ENCODE measurements around the gene LMTK3. TPM values are rescaled to one million over a fixed set of nuclear protein-coding genes. Genes with fewer than 3 reads are reported as not detected.

Gene LMTK3
- 1.1 TPM for total RNA-seq
- long read RNA-seq, partial matches to known transcripts, result 0 of 1 reads
- long read RNA-seq, other reads (novel, unspliced or antisense), result 1 of 1 reads

DNA sequence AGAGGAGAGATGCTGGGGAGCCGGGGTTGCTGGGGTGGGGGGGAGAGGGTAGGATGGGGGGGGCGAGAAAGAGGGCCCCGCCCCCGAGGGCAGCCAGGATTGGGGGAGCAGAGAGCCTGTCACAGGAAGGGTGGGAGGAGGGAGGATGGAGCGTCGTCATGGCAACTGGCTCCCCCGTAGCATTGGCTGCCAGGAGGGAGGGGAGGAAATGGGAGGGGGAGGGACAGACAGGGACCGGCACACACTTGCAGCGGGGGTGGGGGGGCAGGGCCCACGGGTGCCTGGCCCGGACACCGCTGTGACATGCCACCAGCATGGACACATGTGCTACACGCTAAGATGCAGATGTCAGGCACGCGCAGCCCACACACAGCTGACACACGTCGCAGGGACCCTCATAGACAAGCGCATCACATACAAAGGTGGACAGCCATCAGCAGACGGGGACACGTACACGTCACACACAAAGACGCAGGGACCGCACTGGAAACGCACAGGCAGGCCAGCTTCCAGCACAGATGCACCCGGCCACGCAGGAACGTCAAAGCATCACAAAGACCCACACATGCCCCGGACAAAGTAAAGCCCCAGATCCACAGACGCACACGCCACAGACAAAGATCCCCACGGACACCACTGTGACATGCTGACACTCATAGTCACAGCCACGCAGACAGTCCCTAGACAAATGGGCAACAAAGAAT is at the start of gene LMTK3:
LMTK3 (minus strand) TSS at position 36 of the 704 bp plus-strand sequence. CDS start 259 bp downstream, outside the sequence.
- Histone ChIP-seq H3K4me1 (peaks cover 17% of the 10 kb centered on the region), H3K27me3 (ENCODE audit: low read depth) (peaks cover 48% of the 10 kb centered on the region), H3K9me3 (replicated peaks) (no peaks in the 10 kb centered on the region), H3K27ac (replicated peaks) (no peak within 1 kb of the TSS), H3K36me3 (no peaks in the 10 kb centered on the region), H3K4me3 (peak within 1 kb of the TSS; percentile 48)
- TF ChIP-seq CTCF (IDR thresholded peaks at IDR 0.05; ENCODE audit: borderline replicate concordance), result no peak
- DNase-seq, result no peak
- intact Hi-C loops (cut with micrococcal nuclease), result no loop called here

DNA sequence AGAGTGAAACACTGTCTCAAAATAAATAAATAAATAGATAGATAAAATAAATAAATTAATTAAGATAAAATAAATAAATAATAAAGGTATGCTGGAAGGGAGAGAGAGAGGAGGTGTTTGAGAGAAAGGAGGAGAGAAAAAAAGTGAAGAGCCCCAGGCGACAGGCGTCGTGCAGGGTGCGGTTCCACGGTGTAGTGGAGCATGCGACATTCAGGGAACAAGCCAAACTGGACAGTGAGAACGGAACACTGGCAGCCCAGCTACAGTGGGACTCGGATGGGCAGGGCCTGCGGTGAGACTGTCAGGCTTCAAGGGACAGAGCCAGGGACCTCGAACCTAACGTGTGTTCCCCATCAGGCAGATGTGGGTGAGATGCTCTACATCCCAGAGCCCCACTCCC is 49.8 kb upstream of the LMTK3 start:
- DNase-seq, result no peak
- Histone ChIP-seq H3K27me3 (ENCODE audit: low read depth) (peaks cover 26% of the 10 kb centered on the region), H3K4me1 (no peaks in the 10 kb centered on the region), H3K27ac (replicated peaks) (no peak overlapping the region), H3K9me3 (replicated peaks) (no peaks in the 10 kb centered on the region), H3K4me3 (no peak overlapping the region), H3K36me3 (no peaks in the 10 kb centered on the region)
- intact Hi-C loops (cut with micrococcal nuclease), result no loop called here
- no peak for TF ChIP-seq CTCF (IDR thresholded peaks at IDR 0.05; ENCODE audit: borderline replicate concordance)

DNA sequence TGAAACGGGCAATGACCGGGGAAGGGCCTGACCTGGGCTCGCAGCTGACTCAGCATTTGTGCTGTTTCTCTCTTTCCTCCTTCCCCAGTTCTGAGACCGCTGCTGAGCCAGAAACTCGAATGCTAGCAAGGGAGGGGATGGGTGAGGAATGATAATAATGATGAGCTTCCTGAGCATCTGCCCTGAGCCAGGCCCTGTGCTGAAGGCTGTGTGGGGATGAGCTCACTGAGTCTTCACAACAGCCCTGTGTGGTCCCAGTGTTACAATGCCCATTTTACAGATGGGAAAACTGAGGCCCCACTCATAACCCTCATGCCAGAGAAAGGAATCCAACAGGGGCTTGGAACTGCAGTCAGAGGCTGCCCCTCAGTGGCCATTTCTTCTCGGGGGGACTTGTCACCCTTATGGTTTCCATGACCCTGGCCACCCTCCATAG is 48.5 kb upstream of the LMTK3 start:
- intact Hi-C loops (cut with micrococcal nuclease), result no loop called here
- no peak for DNase-seq
- peaks cover 27% of the 10 kb centered on the region for H3K27me3 ChIP-seq (ENCODE audit: low read depth)
- H3K4me3 ChIP-seq, result no peak overlapping the region
- no peaks in the 10 kb centered on the region for H3K9me3 ChIP-seq (replicated peaks)
- TF ChIP-seq CTCF (IDR thresholded peaks at IDR 0.05; ENCODE audit: borderline replicate concordance), result no peak
- no peaks in the 10 kb centered on the region for H3K4me1 ChIP-seq
- no peaks in the 10 kb centered on the region for H3K36me3 ChIP-seq
- no peak overlapping the region for H3K27ac ChIP-seq (replicated peaks)

- H3K27me3 ChIP-seq (ENCODE audit: low read depth), result peaks cover 37% of the 10 kb centered on the region
- H3K36me3 ChIP-seq, result no peaks in the 10 kb centered on the region
- no peaks in the 10 kb centered on the region for H3K9me3 ChIP-seq (replicated peaks)
- H3K27ac ChIP-seq (replicated peaks), result no peak overlapping the region
- no peaks in the 10 kb centered on the region for H3K4me1 ChIP-seq
- intact Hi-C loops (cut with micrococcal nuclease), result no loop called here
- DNase-seq, result no peak
- TF ChIP-seq CTCF (IDR thresholded peaks at IDR 0.05; ENCODE audit: borderline replicate concordance), result no peak
- no peak overlapping the region for H3K4me3 ChIP-seq
Observed at GRCh38 chr19:48558018-48558684, 46.5 kb upstream of the LMTK3 start.

DNA sequence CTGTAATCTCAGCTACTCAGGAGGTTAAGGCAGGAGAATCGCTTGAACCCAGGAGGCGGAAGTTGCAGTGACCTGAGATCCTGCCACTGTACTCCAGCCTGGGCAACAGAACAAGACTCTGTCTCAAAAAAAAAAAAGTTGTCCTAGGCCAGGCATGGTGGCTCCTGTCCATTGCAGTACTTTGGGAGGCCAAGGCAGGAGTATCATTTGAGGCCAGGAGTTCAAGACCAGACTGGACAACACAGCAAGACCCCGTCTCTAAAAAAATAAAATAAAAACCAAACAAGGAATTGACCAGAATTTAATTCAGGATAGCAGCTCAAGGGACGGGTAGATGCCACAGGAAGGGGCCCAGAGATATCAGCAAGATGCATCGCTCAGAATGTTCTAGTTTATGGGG is 45.2 kb upstream of the LMTK3 start:
- no peaks in the 10 kb centered on the region for H3K4me1 ChIP-seq
- no peaks in the 10 kb centered on the region for H3K36me3 ChIP-seq
- no peak overlapping the region for H3K27ac ChIP-seq (replicated peaks)
- no peak overlapping the region for H3K4me3 ChIP-seq
- H3K27me3 ChIP-seq (ENCODE audit: low read depth), result peaks cover 50% of the 10 kb centered on the region
- intact Hi-C loops (cut with micrococcal nuclease), result no loop called here
- no peak for DNase-seq
- no peaks in the 10 kb centered on the region for H3K9me3 ChIP-seq (replicated peaks)
- no peak for TF ChIP-seq CTCF (IDR thresholded peaks at IDR 0.05; ENCODE audit: borderline replicate concordance)

All from left ventricle myocardium inferior (tissue), 1 donor.